GM23338 (cell line): Measurements from ENCODE around the gene PNLIPRP2. TPM values are rescaled to one million over a fixed set of nuclear protein-coding genes. Genes with fewer than 3 reads are reported as not detected.

Source experiments
- ATAC-seq: fragments of 200-7000 bp; cut with Tn5 transposase; 3 replicates; pipeline ENCODE4 v1.9.1; 2020
- DNase-seq: peaks from one replicate; pipeline ENCODE4 v3.0.0-alpha.2; 2015; ENCODE audit warnings: low spot score
- H2AFZ ChIP-seq: fragments of 200-600 bp; sonication (generic); 2 replicates; pipeline ENCODE4 v1.8.0; 2016; ENCODE audit warnings: antibody characterized with exemption, mild to moderate bottlenecking, moderate library complexity
- H3F3A ChIP-seq: fragments of 200-600 bp; sonication (generic); replicated peaks from 2 replicates; pipeline ENCODE4 v1.8.0; 2017; ENCODE audit warnings: antibody characterized with exemption, mixed run types, low read depth
- H3K27ac ChIP-seq: fragments of 200-600 bp; sonication (generic); 2 replicates; pipeline ENCODE4 v1.6.1; 2016; ENCODE audit warnings: low read depth
- H3K27me3 ChIP-seq: fragments of 200-600 bp; sonication (generic); 2 replicates; pipeline ENCODE4 v1.8.0; 2016; ENCODE audit warnings: mild to moderate bottlenecking, mixed run types, moderate library complexity; ENCODE audit not compliant: insufficient read depth
- H3K36me3 ChIP-seq: fragments of 200-600 bp; sonication (generic); 2 replicates; pipeline ENCODE4 v1.8.0; 2016; ENCODE audit warnings: mild to moderate bottlenecking; ENCODE audit not compliant: insufficient read depth
- H3K4me1 ChIP-seq: fragments of 200-600 bp; sonication (generic); 2 replicates; pipeline ENCODE4 v1.8.0; 2016; ENCODE audit warnings: mild to moderate bottlenecking, moderate library complexity; ENCODE audit not compliant: insufficient read depth
- H3K4me2 ChIP-seq: fragments of 200-600 bp; sonication (generic); 2 replicates; pipeline ENCODE4 v1.7.1; 2017; ENCODE audit warnings: mixed run types
- H3K4me3 ChIP-seq: fragments of 200-600 bp; sonication (generic); 2 replicates; pipeline ENCODE4 v1.6.1; 2016; ENCODE audit warnings: mixed run types
- H3K79me2 ChIP-seq: fragments of 200-600 bp; sonication (generic); replicated peaks from 2 replicates; pipeline ENCODE4 v1.8.0; 2017; ENCODE audit warnings: mild to moderate bottlenecking; ENCODE audit not compliant: insufficient read depth
- H3K9me2 ChIP-seq: fragments of 200-600 bp; sonication (generic); 2 replicates; pipeline ENCODE4 v1.8.0; 2017; ENCODE audit not compliant: insufficient read depth
- H4K20me1 ChIP-seq: fragments of 200-600 bp; sonication (generic); replicated peaks from 2 replicates; pipeline ENCODE4 v1.8.0; 2017; ENCODE audit warnings: mild to moderate bottlenecking; ENCODE audit not compliant: insufficient read depth
- H3K27ac Mint-ChIP-seq: 2 replicates; pipeline ENCODE4 v1.8.0; 2020; ENCODE audit warnings: inconsistent platforms, mild to moderate bottlenecking, moderate library complexity, mixed read lengths
- H3K27me3 Mint-ChIP-seq: 3 replicates; pipeline ENCODE4 v1.8.0; 2022; ENCODE audit warnings: low read depth, mild to moderate bottlenecking, moderate library complexity, mixed read lengths, inconsistent platforms; ENCODE audit not compliant: insufficient read depth, poor library complexity
- H3K36me3 Mint-ChIP-seq: 3 replicates; pipeline ENCODE4 v1.8.0; 2021; ENCODE audit warnings: low read depth, mild to moderate bottlenecking, inconsistent platforms, moderate library complexity, mixed read lengths
- H3K4me1 Mint-ChIP-seq: 3 replicates; pipeline ENCODE4 v1.8.0; 2020; ENCODE audit warnings: mild to moderate bottlenecking, inconsistent platforms, mixed read lengths
- H3K4me3 Mint-ChIP-seq: 3 replicates; pipeline ENCODE4 v1.8.0; 2021; ENCODE audit warnings: moderate library complexity, mild to moderate bottlenecking, inconsistent platforms, mixed read lengths
- H3K9me3 Mint-ChIP-seq: 3 replicates; pipeline ENCODE4 v1.8.0; 2020; ENCODE audit warnings: moderate library complexity, mild to moderate bottlenecking, inconsistent platforms, mixed read lengths
- CREB1 ChIP-seq: fragments of 250-450 bp; sonication (Bioruptor Pico); IDR thresholded peaks from 2 replicates; pipeline ENCODE4 v1.5.0; 2020; ENCODE audit warnings: low read depth, mild to moderate bottlenecking, moderate library complexity
- EZH2 ChIP-seq: fragments of 200-600 bp; sonication (generic); IDR thresholded peaks from one replicate; pipeline ENCODE4 v1.8.0; 2017; ENCODE audit warnings: antibody characterized with exemption, mild to moderate bottlenecking, low read depth; ENCODE audit not compliant: unreplicated experiment
- EZH2phosphoT487 ChIP-seq: fragments of 200-600 bp; sonication (generic); IDR thresholded peaks from one replicate; pipeline ENCODE4 v1.8.1; 2018; ENCODE audit warnings: antibody characterized with exemption; ENCODE audit not compliant: unreplicated experiment
- JUNB ChIP-seq: IDR thresholded peaks from one replicate; pipeline ENCODE4 v1.6.1; 2016; ENCODE audit warnings: antibody characterized with exemption; ENCODE audit not compliant: unreplicated experiment
- NANOG ChIP-seq: IDR thresholded peaks from 2 replicates; pipeline ENCODE4 v1.6.1; 2016; ENCODE audit warnings: antibody characterized with exemption, borderline replicate concordance
- POLR2AphosphoS5 ChIP-seq: IDR thresholded peaks from 2 replicates; pipeline ENCODE4 v1.6.1; 2016; ENCODE audit warnings: antibody characterized with exemption, low read depth
- STAT1 ChIP-seq: IDR thresholded peaks from one replicate; pipeline ENCODE4 v1.6.1; 2016; ENCODE audit warnings: antibody characterized with exemption; ENCODE audit not compliant: unreplicated experiment
- ZNF114 ChIP-seq: fragments of 250-450 bp; sonication (Bioruptor Pico); IDR thresholded peaks from 2 replicates; pipeline ENCODE4 v1.5.0; 2020; ENCODE audit warnings: mild to moderate bottlenecking, moderate library complexity
- ZNF331 ChIP-seq: fragments of 250-450 bp; sonication (Bioruptor Pico); IDR thresholded peaks from 2 replicates; pipeline ENCODE4 v1.5.0; 2020; ENCODE audit warnings: low read depth, mild to moderate bottlenecking, moderate library complexity
- polyA plus RNA-seq: library from polyadenylated mRNA; unstranded; fragments of >200 nt; fragmentation: Nextera tagmentation; extraction: Ambion mirVana; gene quantifications from 2 replicates; pipeline ENCODE4 v1.2.1, GENCODE V29; 2016
- total RNA-seq: library from RNA; depleted of rRNA; stranded (reverse); fragments of >200 nt; shearing (Covaris generic); gene quantifications from 2 replicates; pipeline ENCODE4 v1.2.3, GENCODE V29; 2014
- TF ChIP-seq, protein P1 (sequence below), 2 experiments: fragments of 200-600 bp in 1 of 2; sonication (generic) in 1 of 2; conservative IDR thresholded peaks; 2 replicates each; pipeline versions ENCODE4 v1.5.1 to v1.6.1; 2016 to 2017; ENCODE audit warnings: antibody characterized with exemption in 2 of 2, low read depth in 2 of 2, mild to moderate bottlenecking in 2 of 2, moderate library complexity in 1 of 2
- TF ChIP-seq, protein P2 (sequence below): IDR thresholded peaks from one replicate; pipeline ENCODE4 v1.6.1; 2018; ENCODE audit warnings: antibody characterized with exemption; ENCODE audit not compliant: unreplicated experiment
- TF ChIP-seq, protein P3 (sequence below): fragments of 250-450 bp; sonication (Bioruptor Pico); IDR thresholded peaks from 2 replicates; pipeline ENCODE4 v1.5.0; 2020; ENCODE audit warnings: mild to moderate bottlenecking, moderate library complexity

The PNLIPRP2 gene
- total and polyA plus RNA-seq, 2 experiments from 2014 or later, result 0.24 TPM; not detected in 1

DNA sequence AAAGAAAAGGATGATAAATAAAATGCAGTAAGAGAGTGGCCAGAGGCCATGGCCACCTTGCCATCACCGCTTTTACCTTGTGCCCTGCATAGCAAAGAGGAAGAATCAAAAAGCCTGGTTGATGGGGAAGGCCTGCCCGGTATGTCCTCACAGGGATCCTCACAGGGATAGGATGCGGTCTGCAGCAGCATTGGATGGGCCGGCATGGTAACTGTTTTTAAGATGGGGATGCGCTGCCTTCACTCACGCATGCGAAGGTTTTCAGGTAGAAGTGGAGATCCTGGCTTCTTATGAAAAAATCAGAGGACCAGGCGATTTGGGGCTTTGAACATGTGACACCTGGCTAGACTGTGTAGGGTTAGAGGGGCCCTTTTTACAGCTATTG is 12.5 kb downstream of the PNLIPRP2 start:
- H3F3A ChIP-seq, result 0 out of 2 replicates have a peak, but pooled peaks cover 2% of the 10 kb centered on the region
- H3K4me2 ChIP-seq, result no peak overlapping the region
- H2AFZ ChIP-seq, result no peak overlapping the region

More for the DNA sequence above, 12.5 kb downstream of the PNLIPRP2 start:
- Histone ChIP-seq H3K79me2 (no peaks in the 10 kb centered on the region), H4K20me1 (no peaks in the 10 kb centered on the region), H3K27me3 (no peaks in the 10 kb centered on the region), H3K9me2 (no peaks in the 10 kb centered on the region), H3K4me1 (no peaks in the 10 kb centered on the region), H3K4me3 (no peak overlapping the region), H3K36me3 (no peaks in the 10 kb centered on the region), H3K27ac (no peak overlapping the region)
- H3K9me3 Mint-ChIP-seq, result no peaks in the 10 kb centered on the region; the same call in 2 of the 3 replicates
- H3K36me3 Mint-ChIP-seq, result no peaks in the 10 kb centered on the region
- ATAC-seq, result no peak
- no peak overlapping the region for H3K27ac Mint-ChIP-seq
- H3K4me3 Mint-ChIP-seq, result no peak overlapping the region
- no peaks in the 10 kb centered on the region for H3K27me3 Mint-ChIP-seq
- DNase-seq, result no peak
- TF ChIP-seq NANOG (no peak), ZNF331 (no peak), STAT1 (no peak), POLR2AphosphoS5 (no peak), EZH2 (no peak), ZNF114 (CRISPR knock-in tag) (no peak), JUNB (no peak), CREB1 (CRISPR knock-in tag) (no peak), EZH2phosphoT487 (no peak)
- TF ChIP-seq, protein P1, sequence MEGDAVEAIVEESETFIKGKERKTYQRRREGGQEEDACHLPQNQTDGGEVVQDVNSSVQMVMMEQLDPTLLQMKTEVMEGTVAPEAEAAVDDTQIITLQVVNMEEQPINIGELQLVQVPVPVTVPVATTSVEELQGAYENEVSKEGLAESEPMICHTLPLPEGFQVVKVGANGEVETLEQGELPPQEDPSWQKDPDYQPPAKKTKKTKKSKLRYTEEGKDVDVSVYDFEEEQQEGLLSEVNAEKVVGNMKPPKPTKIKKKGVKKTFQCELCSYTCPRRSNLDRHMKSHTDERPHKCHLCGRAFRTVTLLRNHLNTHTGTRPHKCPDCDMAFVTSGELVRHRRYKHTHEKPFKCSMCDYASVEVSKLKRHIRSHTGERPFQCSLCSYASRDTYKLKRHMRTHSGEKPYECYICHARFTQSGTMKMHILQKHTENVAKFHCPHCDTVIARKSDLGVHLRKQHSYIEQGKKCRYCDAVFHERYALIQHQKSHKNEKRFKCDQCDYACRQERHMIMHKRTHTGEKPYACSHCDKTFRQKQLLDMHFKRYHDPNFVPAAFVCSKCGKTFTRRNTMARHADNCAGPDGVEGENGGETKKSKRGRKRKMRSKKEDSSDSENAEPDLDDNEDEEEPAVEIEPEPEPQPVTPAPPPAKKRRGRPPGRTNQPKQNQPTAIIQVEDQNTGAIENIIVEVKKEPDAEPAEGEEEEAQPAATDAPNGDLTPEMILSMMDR (conservative IDR thresholded peaks at IDR 0.05; ENCODE audit: low read depth in 2 of 2), result no peak
- TF ChIP-seq, protein P2, sequence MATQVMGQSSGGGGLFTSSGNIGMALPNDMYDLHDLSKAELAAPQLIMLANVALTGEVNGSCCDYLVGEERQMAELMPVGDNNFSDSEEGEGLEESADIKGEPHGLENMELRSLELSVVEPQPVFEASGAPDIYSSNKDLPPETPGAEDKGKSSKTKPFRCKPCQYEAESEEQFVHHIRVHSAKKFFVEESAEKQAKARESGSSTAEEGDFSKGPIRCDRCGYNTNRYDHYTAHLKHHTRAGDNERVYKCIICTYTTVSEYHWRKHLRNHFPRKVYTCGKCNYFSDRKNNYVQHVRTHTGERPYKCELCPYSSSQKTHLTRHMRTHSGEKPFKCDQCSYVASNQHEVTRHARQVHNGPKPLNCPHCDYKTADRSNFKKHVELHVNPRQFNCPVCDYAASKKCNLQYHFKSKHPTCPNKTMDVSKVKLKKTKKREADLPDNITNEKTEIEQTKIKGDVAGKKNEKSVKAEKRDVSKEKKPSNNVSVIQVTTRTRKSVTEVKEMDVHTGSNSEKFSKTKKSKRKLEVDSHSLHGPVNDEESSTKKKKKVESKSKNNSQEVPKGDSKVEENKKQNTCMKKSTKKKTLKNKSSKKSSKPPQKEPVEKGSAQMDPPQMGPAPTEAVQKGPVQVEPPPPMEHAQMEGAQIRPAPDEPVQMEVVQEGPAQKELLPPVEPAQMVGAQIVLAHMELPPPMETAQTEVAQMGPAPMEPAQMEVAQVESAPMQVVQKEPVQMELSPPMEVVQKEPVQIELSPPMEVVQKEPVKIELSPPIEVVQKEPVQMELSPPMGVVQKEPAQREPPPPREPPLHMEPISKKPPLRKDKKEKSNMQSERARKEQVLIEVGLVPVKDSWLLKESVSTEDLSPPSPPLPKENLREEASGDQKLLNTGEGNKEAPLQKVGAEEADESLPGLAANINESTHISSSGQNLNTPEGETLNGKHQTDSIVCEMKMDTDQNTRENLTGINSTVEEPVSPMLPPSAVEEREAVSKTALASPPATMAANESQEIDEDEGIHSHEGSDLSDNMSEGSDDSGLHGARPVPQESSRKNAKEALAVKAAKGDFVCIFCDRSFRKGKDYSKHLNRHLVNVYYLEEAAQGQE, result no peak
- TF ChIP-seq, protein P3, sequence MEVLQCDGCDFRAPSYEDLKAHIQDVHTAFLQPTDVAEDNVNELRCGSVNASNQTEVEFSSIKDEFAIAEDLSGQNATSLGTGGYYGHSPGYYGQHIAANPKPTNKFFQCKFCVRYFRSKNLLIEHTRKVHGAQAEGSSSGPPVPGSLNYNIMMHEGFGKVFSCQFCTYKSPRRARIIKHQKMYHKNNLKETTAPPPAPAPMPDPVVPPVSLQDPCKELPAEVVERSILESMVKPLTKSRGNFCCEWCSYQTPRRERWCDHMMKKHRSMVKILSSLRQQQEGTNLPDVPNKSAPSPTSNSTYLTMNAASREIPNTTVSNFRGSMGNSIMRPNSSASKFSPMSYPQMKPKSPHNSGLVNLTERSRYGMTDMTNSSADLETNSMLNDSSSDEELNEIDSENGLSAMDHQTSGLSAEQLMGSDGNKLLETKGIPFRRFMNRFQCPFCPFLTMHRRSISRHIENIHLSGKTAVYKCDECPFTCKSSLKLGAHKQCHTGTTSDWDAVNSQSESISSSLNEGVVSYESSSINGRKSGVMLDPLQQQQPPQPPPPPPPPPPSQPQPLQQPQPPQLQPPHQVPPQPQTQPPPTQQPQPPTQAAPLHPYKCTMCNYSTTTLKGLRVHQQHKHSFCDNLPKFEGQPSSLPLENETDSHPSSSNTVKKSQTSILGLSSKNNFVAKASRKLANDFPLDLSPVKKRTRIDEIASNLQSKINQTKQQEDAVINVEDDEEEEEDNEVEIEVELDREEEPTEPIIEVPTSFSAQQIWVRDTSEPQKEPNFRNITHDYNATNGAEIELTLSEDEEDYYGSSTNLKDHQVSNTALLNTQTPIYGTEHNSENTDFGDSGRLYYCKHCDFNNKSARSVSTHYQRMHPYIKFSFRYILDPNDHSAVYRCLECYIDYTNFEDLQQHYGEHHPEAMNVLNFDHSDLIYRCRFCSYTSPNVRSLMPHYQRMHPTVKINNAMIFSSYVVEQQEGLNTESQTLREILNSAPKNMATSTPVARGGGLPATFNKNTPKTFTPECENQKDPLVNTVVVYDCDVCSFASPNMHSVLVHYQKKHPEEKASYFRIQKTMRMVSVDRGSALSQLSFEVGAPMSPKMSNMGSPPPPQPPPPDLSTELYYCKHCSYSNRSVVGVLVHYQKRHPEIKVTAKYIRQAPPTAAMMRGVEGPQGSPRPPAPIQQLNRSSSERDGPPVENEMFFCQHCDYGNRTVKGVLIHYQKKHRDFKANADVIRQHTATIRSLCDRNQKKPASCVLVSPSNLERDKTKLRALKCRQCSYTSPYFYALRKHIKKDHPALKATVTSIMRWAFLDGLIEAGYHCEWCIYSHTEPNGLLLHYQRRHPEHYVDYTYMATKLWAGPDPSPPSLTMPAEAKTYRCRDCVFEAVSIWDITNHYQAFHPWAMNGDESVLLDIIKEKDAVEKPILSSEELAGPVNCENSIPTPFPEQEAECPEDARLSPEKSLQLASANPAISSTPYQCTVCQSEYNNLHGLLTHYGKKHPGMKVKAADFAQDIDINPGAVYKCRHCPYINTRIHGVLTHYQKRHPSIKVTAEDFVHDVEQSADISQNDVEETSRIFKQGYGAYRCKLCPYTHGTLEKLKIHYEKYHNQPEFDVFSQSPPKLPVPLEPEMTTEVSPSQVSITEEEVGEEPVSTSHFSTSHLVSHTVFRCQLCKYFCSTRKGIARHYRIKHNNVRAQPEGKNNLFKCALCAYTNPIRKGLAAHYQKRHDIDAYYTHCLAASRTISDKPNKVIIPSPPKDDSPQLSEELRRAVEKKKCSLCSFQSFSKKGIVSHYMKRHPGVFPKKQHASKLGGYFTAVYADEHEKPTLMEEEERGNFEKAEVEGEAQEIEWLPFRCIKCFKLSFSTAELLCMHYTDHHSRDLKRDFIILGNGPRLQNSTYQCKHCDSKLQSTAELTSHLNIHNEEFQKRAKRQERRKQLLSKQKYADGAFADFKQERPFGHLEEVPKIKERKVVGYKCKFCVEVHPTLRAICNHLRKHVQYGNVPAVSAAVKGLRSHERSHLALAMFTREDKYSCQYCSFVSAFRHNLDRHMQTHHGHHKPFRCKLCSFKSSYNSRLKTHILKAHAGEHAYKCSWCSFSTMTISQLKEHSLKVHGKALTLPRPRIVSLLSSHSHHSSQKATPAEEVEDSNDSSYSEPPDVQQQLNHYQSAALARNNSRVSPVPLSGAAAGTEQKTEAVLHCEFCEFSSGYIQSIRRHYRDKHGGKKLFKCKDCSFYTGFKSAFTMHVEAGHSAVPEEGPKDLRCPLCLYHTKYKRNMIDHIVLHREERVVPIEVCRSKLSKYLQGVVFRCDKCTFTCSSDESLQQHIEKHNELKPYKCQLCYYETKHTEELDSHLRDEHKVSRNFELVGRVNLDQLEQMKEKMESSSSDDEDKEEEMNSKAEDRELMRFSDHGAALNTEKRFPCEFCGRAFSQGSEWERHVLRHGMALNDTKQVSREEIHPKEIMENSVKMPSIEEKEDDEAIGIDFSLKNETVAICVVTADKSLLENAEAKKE, result no peak
- no peaks in the 10 kb centered on the region for H3K4me1 Mint-ChIP-seq
